ENCODE results near the gene ACTMAP.
A peak's percentile ranks its signal among the peaks of the same experiment; 100 is the strongest.

Gene ACTMAP

DNA sequence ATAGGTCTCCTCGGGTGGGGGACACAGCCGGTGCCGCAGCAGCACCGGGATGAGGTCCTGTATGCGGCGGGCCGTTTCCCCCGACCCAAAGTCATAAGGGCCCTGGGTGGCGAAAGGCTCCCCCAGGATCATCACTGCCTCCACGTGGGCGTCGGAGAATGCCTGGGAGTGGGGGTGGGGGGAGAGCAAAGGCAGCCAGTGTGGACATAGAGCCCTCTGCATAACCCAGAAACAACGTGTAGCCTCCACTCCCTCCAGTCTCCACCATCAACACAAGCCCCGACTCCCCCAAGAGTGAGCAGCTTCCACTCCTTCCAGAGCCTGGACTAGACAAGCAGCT, 58.1 kb downstream of the ACTMAP start:
- no peak for DNase-seq

DNA sequence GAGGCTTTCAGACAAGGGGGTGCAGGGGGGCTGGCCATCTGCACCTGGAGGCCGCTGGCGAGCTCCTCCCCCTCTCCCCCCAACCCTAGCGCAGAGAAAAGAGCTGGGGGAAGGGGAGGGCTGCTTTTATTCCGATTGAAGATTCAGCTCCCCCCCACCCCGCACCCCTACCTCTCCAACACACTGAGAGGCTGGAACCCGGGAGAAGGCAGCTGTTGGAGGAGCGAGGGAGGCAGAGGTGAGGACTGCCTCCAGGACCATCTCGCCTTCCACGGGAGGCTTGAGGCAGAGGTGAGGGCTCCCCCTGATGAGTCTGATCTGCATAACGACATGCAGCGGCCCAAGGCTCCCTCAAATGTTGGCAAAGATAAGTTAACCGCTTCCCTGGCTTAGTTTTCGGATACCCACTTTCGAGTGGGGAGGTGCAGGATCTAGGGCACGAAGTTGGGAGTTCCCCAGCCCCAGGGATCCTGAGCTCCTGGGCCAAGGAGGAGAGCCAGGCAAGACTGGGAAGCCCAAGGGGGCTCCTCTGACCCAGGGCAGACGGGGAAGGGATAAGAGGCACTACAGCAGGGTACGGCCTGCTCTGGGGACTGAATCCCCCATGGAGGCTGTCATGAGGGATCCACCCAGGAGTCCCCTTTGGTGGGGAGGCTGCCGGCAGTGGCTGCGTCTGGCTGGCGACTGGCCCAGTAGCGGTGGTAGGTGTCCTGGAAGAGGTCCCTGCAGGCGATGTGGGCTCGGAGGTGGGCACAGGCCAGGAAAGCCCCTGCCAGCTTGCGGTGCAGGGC, 58.7 kb downstream of the ACTMAP start:
- peak; percentile 94 for DNase-seq

All from NCI-H524 treated with DMSO at 0.1 percent for 48 hours (cell line).